Measurements from ENCODE around the gene LTBP4. TPM values are rescaled to one million over a fixed set of nuclear protein-coding genes. Genes with fewer than 3 reads are reported as not detected.

Gene LTBP4
- total and polyA plus RNA-seq, 2 of the 13 experiments (the other 11 are each of a cell fraction or from before 2014, with no cell fraction given): 0.86 to 2.3 TPM

DNA sequence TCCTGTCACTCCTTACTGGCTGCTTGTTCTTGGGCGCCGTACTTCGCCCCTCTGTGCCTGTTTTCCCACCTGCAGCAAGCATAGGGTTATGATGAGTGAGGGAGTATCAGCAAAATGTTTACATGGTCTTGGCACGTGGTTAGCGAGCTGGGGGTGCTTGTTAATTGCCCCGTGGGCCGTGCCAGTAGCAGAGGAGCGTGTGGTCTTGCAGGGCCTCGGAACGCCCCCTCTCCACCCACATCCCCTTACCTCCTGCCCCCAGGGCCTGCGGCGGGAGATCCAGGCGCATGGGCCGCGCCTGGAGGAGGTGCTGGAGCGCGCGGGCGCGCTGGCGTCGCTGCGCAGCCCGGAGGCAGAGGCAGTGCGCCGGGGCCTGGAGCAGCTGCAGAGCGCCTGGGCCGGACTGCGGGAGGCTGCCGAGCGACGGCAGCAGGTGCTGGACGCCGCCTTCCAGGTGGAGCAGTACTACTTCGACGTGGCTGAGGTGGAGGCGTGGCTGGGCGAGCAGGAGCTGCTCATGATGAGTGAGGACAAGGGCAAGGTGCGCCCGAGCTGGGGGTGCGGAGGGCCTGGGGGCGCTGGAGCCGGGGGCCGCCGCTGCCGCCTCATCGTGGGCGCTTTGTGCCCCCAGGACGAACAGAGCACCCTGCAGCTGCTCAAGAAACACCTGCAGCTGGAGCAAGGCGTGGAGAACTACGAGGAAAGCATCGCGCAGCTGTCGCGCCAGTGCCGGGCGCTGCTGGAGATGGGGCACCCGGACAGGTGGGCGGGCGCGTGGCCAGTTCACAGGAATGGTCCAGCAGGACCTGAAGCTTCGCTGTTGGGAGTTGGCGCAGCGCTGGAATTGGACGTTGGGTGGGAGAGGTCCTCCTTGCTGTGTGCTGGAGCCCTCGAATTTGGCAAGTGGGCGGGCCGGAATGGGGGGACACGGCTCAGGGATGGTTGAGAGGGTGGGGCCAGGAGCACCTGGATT lies 47.0 kb upstream of the LTBP4 start:
- Histone ChIP-seq H3K9ac (ENCODE audit: insufficient read depth, low read depth, low read length) (no peak overlapping the region), H2AFZ (ENCODE audit: low read length) (no peak overlapping the region), H3K27ac (ENCODE audit: extremely low read length, insufficient read depth, low read length) (no peak overlapping the region), H3K4me2 (ENCODE audit: low read depth, low read length) (no peak overlapping the region), H3K9me3 (ENCODE audit: low read length) (no peaks in the 10 kb centered on the region), H3K36me3 (replicated peaks in 1 of 2; ENCODE audit: control insufficient read depth in 1 of 2, insufficient read depth in 2 of 2, low read length in 2 of 2) (no peaks in the 10 kb centered on the region), H3K4me1 (ENCODE audit: insufficient read depth, low read length) (peaks cover 14% of the 10 kb centered on the region), H3K4me3 (replicated peaks in 1 of 3; ENCODE audit: insufficient read depth in 1 of 3, low read depth in 2 of 3, low read length in 3 of 3) (no peak overlapping the region), H3K27me3 (ENCODE audit: control insufficient read depth in 1 of 2, insufficient read depth in 2 of 2, low read length in 2 of 2) (peaks cover 11 to 33% of the 10 kb centered on the region in 2 experiments; a peak in 4 of 5 replicates), H3K79me2 (ENCODE audit: insufficient read depth, low read length) (no peaks in the 10 kb centered on the region), H4K20me1 (ENCODE audit: insufficient read depth, low read length) (no peaks in the 10 kb centered on the region)
- no peak for DNase-seq (ENCODE audit: low spot score)
- WGBS (ENCODE audit: low lambda C conversion rate): 31% methylated on average over 35 of the region's 69 CpGs
- POLR2A ChIA-PET: no interaction called here
- peak; percentile 31; the same call in 1 of the 3 replicates for ATAC-seq
- FAIRE-seq: no peak
- intact Hi-C loops (cut with micrococcal nuclease; ENCODE audit: unreplicated experiment): no loop called here
- in situ Hi-C loops (cut with HindIII; ENCODE audit: extremely low pct_ligation_motif_present, low pct_unique_long_range_greater_than_20kb): no loop called here
- CTCF ChIA-PET (ENCODE audit: low intra/inter-chr PET ratio, low total read pairs): no interaction called here
- BruUV-seq (replicated peaks): no TSS peak
- TF ChIP-seq SP4 (CRISPR knock-in tag; IDR thresholded peaks at IDR 0.05): no peak
- TF ChIP-seq BCL3 (CRISPR knock-in tag; IDR thresholded peaks at IDR 0.05): no peak
- TF ChIP-seq CERS6 (CRISPR knock-in tag; IDR thresholded peaks at IDR 0.05): no peak
- no peak for TF ChIP-seq ZFP37 (CRISPR knock-in tag; IDR thresholded peaks at IDR 0.05; ENCODE audit: borderline replicate concordance)
- TF ChIP-seq KLF15 (CRISPR knock-in tag; IDR thresholded peaks at IDR 0.05; ENCODE audit: borderline replicate concordance): no peak
- no peak for TF ChIP-seq ATF7-NPFF (CRISPR knock-in tag; IDR thresholded peaks at IDR 0.05; ENCODE audit: low read depth)
- TF ChIP-seq, protein P1, sequence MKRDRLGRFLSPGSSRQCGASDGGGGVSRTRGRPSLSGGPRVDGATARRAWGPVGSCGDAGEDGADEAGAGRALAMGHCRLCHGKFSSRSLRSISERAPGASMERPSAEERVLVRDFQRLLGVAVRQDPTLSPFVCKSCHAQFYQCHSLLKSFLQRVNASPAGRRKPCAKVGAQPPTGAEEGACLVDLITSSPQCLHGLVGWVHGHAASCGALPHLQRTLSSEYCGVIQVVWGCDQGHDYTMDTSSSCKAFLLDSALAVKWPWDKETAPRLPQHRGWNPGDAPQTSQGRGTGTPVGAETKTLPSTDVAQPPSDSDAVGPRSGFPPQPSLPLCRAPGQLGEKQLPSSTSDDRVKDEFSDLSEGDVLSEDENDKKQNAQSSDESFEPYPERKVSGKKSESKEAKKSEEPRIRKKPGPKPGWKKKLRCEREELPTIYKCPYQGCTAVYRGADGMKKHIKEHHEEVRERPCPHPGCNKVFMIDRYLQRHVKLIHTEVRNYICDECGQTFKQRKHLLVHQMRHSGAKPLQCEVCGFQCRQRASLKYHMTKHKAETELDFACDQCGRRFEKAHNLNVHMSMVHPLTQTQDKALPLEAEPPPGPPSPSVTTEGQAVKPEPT (CRISPR knock-in tag; IDR thresholded peaks at IDR 0.05; ENCODE audit: low read depth): no peak
- TF ChIP-seq ZNF282 (IDR thresholded peaks at IDR 0.05; ENCODE audit: partially characterized antibody): no peak
- no peak for TF ChIP-seq HNF1B (CRISPR knock-in tag; IDR thresholded peaks at IDR 0.05)
- TF ChIP-seq STAG1 (CRISPR knock-in tag; IDR thresholded peaks at IDR 0.05): no peak
- no peak for TF ChIP-seq HMG20A (CRISPR knock-in tag; IDR thresholded peaks at IDR 0.05; ENCODE audit: borderline replicate concordance)

All from HepG2 (cell line).